ENCODE results near the gene ATG13. TPM values are rescaled to one million over a fixed set of nuclear protein-coding genes. Genes with fewer than 3 reads are reported as not detected.

Gene ATG13
- total RNA-seq, 1 donor from 2014 or later: 37.4 TPM

DNA sequence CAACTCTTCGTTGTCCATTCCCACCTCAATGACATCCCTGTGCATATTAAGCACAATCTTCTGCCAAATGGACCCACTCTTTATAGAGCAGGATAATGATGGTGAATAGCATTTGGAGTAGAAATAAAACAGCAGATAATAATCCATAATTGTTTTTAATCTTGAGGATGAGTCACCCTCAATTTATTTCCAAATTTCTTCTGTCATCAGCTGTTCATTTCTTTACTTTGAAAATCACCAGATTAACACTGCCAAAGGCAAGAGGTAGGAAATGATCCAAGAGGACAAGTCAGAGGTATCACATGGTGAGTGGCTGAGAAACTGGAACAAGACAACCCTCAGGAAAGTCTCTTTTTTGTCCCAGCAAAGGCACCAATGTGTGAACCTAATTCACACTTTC lies 16.2 kb upstream of the ATG13 start:
- intact Hi-C loops (cut with DNase I): no loop called here
- DNase-seq: no peak
- peak; percentile 45 for ATAC-seq (ENCODE audit: poor library complexity)

DNA sequence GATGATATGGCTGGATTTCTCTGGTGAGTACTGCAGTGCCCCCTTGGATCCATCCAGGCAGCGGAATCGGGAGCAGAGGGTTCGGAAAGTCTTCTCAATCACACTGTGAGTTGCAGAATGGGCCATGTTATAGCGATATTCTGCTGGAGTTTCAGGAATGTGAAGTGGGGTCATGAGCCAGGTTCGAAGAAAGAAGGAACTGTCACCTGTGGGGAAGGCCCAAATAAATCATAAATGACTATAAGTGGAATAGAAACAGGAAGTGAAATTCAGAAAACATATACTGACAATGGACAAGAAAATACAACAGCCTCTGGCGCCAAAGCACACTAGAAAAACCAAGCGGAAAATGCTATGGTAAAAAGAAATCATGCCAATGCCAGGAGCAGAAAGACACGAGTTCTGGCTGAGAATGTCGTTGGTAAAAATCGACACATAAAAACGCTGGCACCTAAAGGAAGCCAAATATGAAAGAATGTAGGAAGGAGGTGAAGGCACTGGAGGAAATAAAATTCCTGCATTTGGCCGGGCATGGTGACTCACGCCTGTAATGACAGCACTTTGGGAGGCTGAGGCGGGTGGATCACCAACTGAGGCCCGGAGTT lies 13.5 kb upstream of the ATG13 start:
- ATAC-seq (ENCODE audit: poor library complexity): no peak
- no peak for DNase-seq
- intact Hi-C loops (cut with DNase I): no loop called here

DNA sequence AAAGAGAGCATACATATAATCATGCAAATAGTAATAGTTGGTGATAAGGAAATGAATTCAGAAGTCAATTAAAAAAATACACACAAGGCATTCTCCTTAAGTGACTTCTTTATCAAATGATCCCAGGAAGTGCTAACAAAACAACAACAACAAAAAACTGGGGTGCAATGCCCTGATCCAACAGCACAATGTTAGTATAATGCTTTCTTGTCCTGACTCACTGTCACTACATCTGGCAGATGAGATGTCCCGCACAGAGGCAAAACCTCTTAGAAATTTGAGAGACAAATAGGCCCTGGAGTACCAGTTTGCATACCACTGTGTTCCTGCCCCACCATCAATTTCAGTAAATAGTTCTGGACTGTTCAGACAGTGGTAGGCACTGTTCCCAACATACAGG lies 12.6 kb upstream of the ATG13 start:
- intact Hi-C loops (cut with DNase I): no loop called here
- DNase-seq: no peak
- no peak for ATAC-seq (ENCODE audit: poor library complexity)

DNA sequence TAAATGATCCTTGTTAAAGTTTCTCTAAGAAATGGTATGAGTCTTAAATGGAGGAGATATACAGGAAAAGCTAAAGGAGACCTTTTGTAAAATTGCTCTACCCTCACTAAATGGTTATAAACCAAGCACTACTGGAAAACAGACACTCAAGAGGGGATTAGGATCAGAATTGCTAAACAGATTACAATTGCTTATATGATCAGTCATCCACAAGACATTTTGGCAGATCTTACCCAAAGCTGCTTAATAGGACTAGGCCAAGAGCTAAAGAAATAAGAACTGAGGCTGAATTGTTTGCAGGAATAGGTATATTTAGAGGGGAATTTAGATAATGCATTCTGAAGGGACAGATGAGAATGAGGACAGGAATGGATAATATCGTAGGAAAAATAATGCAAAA lies 9.8 kb upstream of the ATG13 start:
- no peak for ATAC-seq (ENCODE audit: poor library complexity)
- intact Hi-C loops (cut with DNase I): no loop called here
- DNase-seq: no peak

DNA sequence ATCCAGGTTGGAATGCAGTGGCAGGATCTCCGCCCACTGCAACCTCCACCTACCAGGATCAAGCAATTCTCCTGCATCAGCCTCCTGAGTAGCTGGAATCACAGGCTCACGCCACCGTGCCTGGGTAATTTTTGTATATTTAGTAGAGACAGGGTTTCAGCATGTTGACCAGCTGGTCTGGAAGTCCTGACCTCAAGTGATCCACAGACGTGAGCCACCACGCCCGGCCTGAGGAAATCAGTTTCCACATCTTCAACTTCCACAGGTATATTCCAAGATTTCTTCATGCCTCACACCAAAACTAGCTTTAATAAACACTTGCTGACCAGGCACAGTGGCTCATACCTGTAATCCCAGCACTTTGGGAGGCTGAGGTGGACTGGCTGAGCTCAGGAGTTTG lies 8.0 kb upstream of the ATG13 start:
- no peak for ATAC-seq (ENCODE audit: poor library complexity)
- no peak for DNase-seq
- intact Hi-C loops (cut with DNase I): no loop called here

DNA sequence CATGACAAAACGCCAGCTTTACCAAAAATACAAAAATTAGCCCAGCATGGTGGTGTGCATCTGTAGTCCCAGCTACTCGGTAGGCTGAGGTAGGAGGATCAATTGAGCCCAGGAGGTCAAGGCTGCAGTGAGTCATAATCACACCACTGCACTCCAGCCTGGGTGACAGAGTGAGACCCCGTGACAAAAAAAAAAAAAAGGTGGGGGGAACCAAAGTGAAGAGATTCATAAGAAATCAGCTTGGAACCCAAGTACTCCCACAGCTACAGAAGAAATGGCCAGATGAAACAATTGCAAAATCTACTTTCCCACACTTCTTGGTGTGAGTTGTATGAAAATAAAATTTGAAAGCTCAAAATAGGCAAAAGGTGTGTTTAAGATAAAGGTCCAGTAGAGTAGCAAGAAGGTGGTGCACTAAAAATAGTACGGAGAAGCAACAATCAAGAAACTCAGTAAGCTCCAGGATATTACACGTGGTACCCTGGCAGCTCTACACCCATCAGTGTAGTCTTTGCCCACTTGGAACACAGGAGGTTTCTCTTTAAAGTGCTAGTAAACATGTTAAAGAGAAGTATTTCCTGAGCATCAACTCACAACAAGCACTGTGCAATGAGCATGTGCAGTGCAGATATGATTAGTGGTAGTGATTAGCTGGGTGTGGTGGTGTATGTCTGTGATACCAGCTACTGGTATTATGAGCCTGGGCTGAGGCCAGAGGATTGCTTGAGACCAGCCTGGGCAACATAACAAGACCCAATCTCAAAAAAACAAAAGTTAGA lies 5.6 kb upstream of the ATG13 start:
- ATAC-seq (ENCODE audit: poor library complexity) (peak; percentile 30), DNase-seq (no peak)
- intact Hi-C loops (cut with DNase I): loop anchor here (10.0 kb wide), 1 partner anchor 83 kb away; no protein-coding TSS in a partner anchor

DNA sequence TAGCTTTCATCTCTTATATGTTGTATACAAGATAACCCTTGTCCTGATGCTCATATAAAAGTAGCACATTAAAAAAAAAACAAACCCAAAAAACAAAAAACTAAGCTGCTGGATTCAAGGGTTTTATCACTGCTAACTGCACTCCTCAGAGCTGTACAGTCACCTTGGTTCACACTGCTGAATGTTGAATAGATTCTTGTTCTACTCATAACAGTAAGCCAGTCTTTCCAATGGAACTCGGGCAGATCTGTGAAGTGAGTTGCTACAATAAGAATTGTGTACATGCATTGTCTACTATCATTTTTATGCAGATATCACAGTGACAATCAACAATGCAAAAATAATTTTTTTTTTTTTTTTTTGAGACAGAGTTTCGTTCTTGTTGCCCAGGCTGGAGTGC lies 5.0 kb upstream of the ATG13 start:
- intact Hi-C loops (cut with DNase I): loop anchor here (10.0 kb wide), 1 partner anchor 82 kb away; no protein-coding TSS in a partner anchor
- no peak for DNase-seq
- ATAC-seq (ENCODE audit: poor library complexity): no peak

DNA sequence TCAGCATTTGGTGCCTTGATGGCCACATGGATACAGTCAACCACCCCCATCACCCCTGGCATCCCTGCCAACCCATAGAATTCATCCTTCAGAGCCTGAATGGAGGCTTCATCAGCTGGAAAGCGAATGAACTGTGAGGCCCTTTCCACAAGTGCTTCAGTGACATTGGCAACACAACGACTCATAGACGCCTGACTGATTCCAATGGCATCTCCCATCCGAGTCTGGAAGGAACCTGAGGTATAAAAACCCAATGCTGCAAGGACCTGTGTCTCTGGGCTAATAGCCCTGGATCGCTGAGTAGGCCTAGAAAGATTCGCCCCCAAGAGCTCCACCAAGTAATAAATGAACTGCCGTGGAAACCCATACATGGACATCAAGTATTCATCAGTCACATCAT lies 1.6 kb upstream of the ATG13 start:
- intact Hi-C loops (cut with DNase I): loop anchor here (10.0 kb wide), 1 partner anchor 79 kb away; no protein-coding TSS in a partner anchor

DNA sequence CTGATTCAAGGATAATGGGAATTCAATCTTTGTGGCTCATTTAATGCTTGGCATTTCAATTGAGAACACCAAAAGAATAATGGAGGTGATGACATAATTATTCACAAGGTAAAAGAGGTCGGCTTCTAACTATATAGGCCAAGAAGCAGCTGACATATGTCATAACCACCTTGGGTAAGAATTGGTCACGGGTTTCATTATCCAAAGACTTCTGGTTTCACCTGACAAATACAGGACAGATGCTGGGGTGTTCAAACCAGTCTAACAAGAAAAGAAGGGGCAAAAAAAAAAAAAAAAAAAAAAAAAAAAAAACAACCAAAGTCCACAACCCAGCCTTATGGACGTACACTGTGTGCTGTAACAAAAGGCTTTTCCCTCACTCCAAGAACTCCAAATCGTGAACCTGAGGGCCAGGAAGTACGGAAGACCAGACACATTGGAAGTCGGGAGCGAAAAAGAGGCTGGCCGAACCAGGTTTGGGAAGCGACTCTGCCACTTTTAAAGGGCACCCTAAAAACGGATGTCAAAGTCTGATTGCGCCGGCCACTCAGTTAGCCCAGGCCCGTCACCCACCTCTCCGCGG lies 711 bp upstream of the ATG13 start:
- intact Hi-C loops (cut with DNase I): loop anchor here (10.0 kb wide), 1 partner anchor 78 kb away; no protein-coding TSS in a partner anchor
- DNase-seq (no peak), ATAC-seq (ENCODE audit: poor library complexity) (peak; percentile 13)

More for the DNA sequence above, 1.6 kb upstream of the ATG13 start:
- ATAC-seq (ENCODE audit: poor library complexity) (no peak), DNase-seq (no peak)

DNA sequence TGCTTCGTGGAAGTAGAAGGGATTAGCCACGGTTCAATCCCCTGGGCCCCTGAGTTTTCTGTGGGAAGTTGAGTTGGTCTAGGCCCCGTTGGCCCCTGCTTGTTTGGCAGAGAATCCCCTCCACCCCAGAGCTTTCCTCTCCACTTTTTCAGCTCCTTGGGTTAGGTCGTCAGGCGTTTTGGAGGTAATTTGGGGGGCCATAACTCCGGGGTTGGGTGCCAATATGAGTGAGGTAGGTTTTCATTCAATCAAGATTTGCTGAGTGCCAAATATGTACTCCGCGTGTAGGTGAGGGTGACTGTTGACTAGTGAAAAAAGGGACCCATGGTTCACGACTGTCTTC lies 590 bp downstream of the ATG13 start:
- intact Hi-C loops (cut with DNase I): loop anchor here (10.0 kb wide), 1 partner anchor 77 kb away; no protein-coding TSS in a partner anchor
- ATAC-seq (ENCODE audit: poor library complexity): no peak
- no peak for DNase-seq

DNA sequence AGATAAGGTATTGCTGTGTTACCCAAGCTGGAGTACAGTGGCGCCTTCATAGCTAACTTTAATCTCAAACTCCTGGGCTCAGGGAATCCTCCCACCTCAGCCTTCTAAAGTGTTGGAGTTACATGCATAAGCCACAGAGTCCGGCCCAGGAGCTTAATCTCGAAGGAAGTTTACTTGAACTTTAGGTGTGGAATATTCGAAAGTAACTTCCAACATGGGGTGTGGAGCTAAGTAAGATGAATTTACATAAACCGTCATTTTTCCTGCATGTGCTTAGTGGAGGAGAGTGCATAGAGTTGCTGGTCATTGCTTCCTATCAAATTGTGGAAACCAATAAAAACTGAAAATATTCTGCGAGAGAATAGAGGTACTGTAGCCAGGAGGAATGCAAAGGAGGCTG lies 1.5 kb downstream of the ATG13 start:
- DNase-seq (no peak), ATAC-seq (ENCODE audit: poor library complexity) (no peak)
- intact Hi-C loops (cut with DNase I): loop anchor here (10.0 kb wide), 1 partner anchor 76 kb away; no protein-coding TSS in a partner anchor

DNA sequence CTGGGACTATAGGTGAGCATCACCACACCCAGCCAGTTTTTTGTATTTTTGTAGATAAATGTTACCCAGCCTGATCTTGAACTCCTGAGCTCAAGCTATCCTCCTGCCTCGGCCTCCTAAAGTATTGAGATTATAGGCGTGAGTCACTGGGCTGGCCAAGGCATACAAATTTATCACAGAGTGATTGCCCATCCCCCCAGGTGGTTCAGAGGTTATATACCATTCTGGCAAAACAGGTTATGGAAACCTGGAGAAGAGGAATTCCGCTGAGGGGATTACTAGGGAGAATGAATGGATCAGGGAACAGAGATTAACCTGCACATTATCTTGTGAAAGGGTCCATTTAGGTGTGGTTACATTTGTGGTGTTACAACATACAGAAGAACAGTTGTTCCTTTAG lies 8.1 kb downstream of the ATG13 start:
- intact Hi-C loops (cut with DNase I): no loop called here
- DNase-seq: no peak
- no peak for ATAC-seq (ENCODE audit: poor library complexity)

DNA sequence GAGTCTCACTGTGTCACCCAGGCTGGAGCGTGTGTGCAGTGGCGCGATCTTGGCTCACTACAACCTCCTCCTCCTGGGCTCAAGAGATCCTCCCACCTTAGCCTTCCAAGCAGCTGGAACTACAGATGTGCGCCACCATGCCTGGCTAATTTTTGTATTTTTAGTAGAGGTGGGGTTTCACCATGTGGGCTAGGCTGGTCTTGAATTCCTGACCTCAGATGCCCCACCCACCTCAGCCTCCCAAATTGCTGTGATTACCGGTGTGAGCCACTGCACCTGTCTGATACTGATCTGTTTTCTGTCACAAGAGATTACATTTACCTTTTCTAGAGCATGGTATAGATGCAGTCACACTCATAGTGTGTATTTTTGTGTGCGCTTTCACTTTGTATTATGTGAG lies 11.6 kb downstream of the ATG13 start:
- DNase-seq: no peak
- intact Hi-C loops (cut with DNase I): no loop called here
- no peak for ATAC-seq (ENCODE audit: poor library complexity)

DNA sequence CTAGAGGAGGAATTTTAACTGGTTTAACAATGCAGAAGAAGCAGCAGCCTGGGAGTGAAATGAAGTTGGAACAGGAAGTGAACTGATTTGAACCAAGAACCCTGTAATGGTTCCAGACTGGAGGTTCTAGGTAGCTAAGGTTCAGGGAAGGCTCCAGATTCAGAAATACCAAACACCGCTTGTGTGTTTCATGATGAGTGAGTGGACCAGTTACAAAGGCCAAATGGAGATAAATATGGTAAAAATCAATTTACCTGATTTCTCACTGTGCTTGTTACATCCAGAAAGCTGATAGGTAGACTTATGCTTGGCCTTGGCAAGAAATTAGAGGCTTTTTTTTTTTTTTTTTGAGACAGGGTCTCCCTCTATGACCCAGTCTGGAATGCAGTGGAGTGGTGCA lies 12.9 kb downstream of the ATG13 start:
- ATAC-seq (ENCODE audit: poor library complexity): no peak
- no peak for DNase-seq
- intact Hi-C loops (cut with DNase I): no loop called here

DNA sequence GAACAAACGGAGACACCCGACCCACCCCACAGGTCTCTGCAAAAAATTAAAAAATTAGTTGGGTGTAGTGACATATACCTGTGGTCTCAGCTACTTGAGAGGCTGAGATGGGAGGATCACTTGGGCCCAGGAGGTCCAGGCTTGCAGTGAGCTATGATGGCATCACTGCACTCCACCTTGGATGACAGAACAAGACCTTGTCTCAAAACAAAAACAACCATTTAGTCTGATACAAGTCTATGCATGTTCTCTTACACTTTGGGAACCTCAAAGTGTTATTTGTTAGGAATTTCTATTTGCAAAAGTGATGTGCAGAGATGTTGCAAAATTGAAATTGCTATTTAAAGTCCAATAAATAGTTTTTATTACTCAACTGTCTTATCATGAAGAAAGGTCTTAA lies 14.3 kb downstream of the ATG13 start:
- intact Hi-C loops (cut with DNase I): no loop called here
- no peak for ATAC-seq (ENCODE audit: poor library complexity)
- DNase-seq: no peak

DNA sequence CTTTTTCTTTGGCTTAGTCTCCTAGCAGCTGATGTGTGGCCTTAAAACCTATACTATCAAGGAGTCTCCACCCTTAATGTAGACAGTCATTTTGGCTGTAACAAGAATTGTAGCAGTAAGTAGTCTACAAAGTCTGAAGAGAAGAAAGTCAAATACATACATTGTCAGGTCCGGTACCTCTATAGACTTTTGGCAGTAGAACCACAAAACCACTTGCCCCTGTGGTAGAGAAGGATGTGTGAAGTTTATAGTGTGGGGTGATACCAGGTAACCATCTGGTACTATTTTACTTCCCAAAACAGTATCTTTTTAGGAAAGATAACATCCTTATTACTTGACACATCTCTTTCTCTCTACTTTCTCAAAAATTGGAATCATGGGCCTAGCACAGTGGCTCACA lies 15.1 kb downstream of the ATG13 start:
- DNase-seq: no peak
- no peak for ATAC-seq (ENCODE audit: poor library complexity)
- intact Hi-C loops (cut with DNase I): no loop called here

DNA sequence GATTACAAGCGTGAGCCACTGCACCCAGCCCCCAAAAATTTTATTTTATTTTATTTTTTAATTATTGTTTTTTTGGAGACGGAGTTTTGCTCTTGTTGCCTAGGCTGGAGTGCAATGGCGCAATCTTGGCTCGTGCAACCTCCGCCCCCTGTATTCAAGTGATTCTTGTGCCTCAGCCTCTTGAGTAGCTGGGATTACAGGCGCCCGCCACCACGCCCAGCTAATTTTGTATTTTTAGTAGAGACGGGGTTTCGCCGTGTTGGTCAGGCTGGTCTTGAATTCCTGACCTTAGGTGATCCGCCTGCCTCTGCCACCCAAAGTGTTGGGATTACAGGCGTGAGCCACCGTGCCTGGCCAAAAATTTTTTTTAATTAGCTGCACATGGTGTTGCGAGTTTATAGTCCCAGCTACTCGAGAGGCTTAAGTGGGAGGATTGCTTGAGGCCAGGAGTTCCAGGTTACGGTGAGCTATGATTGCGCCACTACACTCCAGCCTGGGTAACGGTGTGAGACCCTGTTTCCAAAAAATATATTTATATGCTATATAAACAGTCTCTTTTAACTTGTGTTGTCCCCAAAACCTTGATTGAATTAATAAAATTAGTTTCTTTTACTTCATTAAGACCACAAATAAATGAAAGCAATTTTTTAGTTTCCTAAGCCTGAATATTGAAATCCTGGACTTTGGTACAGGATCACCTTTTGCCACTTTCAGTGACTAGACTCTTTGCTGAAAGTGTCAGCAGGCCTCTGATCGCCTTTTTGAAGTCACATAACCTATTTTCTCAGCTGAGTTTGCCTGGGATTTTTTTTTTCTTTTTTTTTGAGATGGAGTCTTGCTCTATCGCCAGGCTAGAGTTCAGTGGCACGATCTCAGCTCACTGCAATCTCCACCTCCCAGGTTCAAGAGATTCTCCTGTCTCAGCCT lies 16.2 kb downstream of the ATG13 start:
- no peak for ATAC-seq (ENCODE audit: poor library complexity)
- no peak for DNase-seq
- intact Hi-C loops (cut with DNase I): no loop called here

DNA sequence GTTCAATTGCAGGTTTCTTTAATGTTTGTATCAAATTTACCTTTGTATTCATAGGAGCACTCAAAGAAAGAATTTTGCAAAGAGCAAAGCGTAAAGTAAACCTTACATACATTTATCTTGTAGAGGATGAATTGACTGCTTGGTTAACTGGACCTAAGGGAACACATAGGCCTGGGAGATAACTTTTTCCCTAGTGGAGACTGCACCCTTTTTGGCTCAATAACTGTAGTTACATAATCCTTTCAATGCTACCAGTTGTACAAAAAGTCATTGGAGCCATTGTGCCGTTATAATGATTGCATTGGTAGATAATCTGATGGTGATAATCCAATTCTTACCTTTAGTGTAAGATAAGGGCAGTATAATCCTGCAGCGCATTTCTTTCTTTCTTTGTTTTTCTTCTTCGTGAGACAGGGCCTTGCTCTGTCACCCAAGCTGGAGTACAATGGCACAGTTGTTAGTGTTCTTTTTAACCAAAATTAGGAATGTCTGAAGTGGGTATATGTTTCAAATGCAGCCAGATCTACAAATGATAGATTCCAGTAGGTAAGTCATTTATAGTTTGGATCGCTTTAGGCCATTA lies 18.3 kb downstream of the ATG13 start:
- ATAC-seq (ENCODE audit: poor library complexity): no peak
- intact Hi-C loops (cut with DNase I): no loop called here
- DNase-seq: no peak

DNA sequence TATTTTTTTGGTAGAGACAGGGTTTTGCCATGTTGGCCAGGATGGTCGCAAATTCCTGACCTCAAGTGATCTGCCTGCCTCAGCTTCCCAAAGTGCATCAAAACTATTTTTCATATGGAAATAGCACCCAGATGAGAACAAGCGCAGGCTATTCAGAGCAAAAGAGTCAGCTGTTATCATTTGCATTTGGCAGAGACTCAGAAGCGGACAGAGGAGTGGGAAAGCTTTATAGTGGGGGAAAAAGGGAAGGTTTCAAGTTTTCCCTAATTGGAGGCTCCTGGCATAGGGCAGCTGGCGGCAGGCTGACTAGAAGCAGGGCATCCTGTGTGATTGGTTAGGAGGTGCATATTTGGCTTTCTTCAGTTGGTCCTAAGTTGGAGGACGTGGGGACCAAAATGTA lies 20.2 kb downstream of the ATG13 start:
- intact Hi-C loops (cut with DNase I): no loop called here
- DNase-seq: no peak
- no peak for ATAC-seq (ENCODE audit: poor library complexity)

All from Right ventricle myocardium superior (tissue), 1 donor.